Testis (tissue), 3 donors: ENCODE measurements around the gene SIPA1L2. TPM values are rescaled to one million over a fixed set of nuclear protein-coding genes. Genes with fewer than 3 reads are reported as not detected.
A peak's percentile ranks its signal among the peaks of the same experiment; 100 is the strongest.

Experiments used
- DNase-seq: peaks from one replicate; pipeline ENCODE4 v3.0.0-alpha.2; 2019
- H3K27ac ChIP-seq, 2 donors: fragments of 200-600 bp; sonication (generic); one replicate each; pipeline ENCODE4 v1.5.1; 2019
- H3K27me3 ChIP-seq: fragments of 200-600 bp; sonication (generic); one replicate; pipeline ENCODE4 v1.5.1; 2019
- H3K36me3 ChIP-seq: fragments of 200-600 bp; sonication (generic); one replicate; pipeline ENCODE4 v1.5.1; 2017; ENCODE audit warnings: low read depth; ENCODE audit errors: missing control alignments
- H3K4me1 ChIP-seq: fragments of 200-600 bp; sonication (generic); one replicate; pipeline ENCODE4 v1.5.1; 2019
- H3K4me3 ChIP-seq, 2 donors: fragments of 200-600 bp; sonication (generic); one replicate each; pipeline ENCODE4 v1.5.1; 2017 to 2019
- H3K9me3 ChIP-seq: fragments of 200-600 bp; sonication (generic); one replicate; pipeline ENCODE4 v1.5.1; 2017
- CTCF ChIP-seq, 3 experiments: fragments of 450-650 bp in 2 of 3; fragments of 200-600 bp in 1 of 3; sonication (generic) in 1 of 3; IDR thresholded peaks; one replicate each; pipeline ENCODE4 v1.5.1; 2016 to 2019; ENCODE audit warnings: antibody characterized with exemption in 3 of 3, mild to moderate bottlenecking in 2 of 3, moderate library complexity in 1 of 3
- POLR2A ChIP-seq: fragments of 450-650 bp; IDR thresholded peaks from one replicate; pipeline ENCODE4 v1.6.1; 2017; ENCODE audit warnings: antibody characterized with exemption, mild to moderate bottlenecking, moderate library complexity
- WGBS, 2 donors: methylation state at CpG; one replicate each; pipeline ENCODE4 v1.1.5; 2018; 5-methylcytosine and 5-hydroxymethylcytosine counted together
- intact Hi-C: fragments of 100-400 bp; cut with DNase I; formaldehyde crosslinking; loops from one replicate; pipeline ENCODE4 v1.15.1; 2023; ENCODE audit warnings: low total_unique reads
- polyA plus RNA-seq: library from polyadenylated mRNA; stranded (reverse); fragments of 350-450 nt; fragmentation: Illumina TruSeq; extraction: RNeasy Lipid Tissue Mini Kit (QIAGEN cat#74804); gene quantifications from one replicate; pipeline ENCODE4 v1.2.3, GENCODE V29; 2014; ENCODE audit warnings: low read depth, low replicate concordance; ENCODE audit not compliant: insufficient read depth
- total RNA-seq, 2 donors: library from RNA; depleted of rRNA; stranded (reverse); fragments of >200 nt; gene quantifications; one replicate each; pipeline ENCODE4 v1.2.3, GENCODE V29; 2016

The SIPA1L2 gene
- total and polyA plus RNA-seq, 3 donors from 2014 or later, result 19.5 to 43.4 (median 36.1) TPM

GRCh38 chr1:232636799-232637198 is 6.9 kb upstream of the SIPA1L2 start:
- Histone ChIP-seq H3K27ac (no peak overlapping the region), H3K36me3 (no peaks in the 10 kb centered on the region), H3K9me3 (no peaks in the 10 kb centered on the region), H3K4me3 (no peak overlapping the region), H3K4me1 (no peaks in the 10 kb centered on the region), H3K27me3 (no peaks in the 10 kb centered on the region)
- no peak for TF ChIP-seq CTCF (IDR thresholded peaks at IDR 0.05)
- intact Hi-C loops, result loop anchor here (10.0 kb wide), 1 partner anchor 608 kb away; no protein-coding TSS in a partner anchor
- WGBS, 2 donors, result 86 to 94% methylated on average over 2 of the region's 2 CpGs
- no peak for DNase-seq

GRCh38 chr1:232635778-232636356 is 5.9 kb upstream of the SIPA1L2 start:
- whole genome bisulfite sequencing, 2 donors, result 12 to 31% methylated on average over 3 of the region's 3 CpGs
- no peak for DNase-seq

GRCh38 chr1:232635279-232635678 is 5.3 kb upstream of the SIPA1L2 start:
- no peak for DNase-seq
- Histone ChIP-seq H3K4me3 (no peak overlapping the region), H3K27me3 (no peaks in the 10 kb centered on the region), H3K27ac (no peak overlapping the region), H3K9me3 (no peaks in the 10 kb centered on the region), H3K4me1 (peaks cover 4% of the 10 kb centered on the region), H3K36me3 (no peaks in the 10 kb centered on the region)
- intact Hi-C loops, result loop anchor here (10.0 kb wide), 1 partner anchor 610 kb away; no protein-coding TSS in a partner anchor
- TF ChIP-seq POLR2A, result no peak
- TF ChIP-seq CTCF (IDR thresholded peaks at IDR 0.05), result no peak

More at GRCh38 chr1:232635778-232636356, 5.9 kb upstream of the SIPA1L2 start:
- H3K4me1 ChIP-seq, result peaks cover under 1% of the 10 kb centered on the region
- no peaks in the 10 kb centered on the region for H3K36me3 ChIP-seq
- H3K27ac ChIP-seq, result no peak overlapping the region
- intact Hi-C loops, result loop anchor here (10.0 kb wide), 1 partner anchor 609 kb away; no protein-coding TSS in a partner anchor
- TF ChIP-seq POLR2A, result no peak
- peak; percentile 64 to 80 (median 68) for TF ChIP-seq CTCF (IDR thresholded peaks at IDR 0.05)
- no peaks in the 10 kb centered on the region for H3K27me3 ChIP-seq
- no peaks in the 10 kb centered on the region for H3K9me3 ChIP-seq
- H3K4me3 ChIP-seq, result no peak overlapping the region

DNA sequence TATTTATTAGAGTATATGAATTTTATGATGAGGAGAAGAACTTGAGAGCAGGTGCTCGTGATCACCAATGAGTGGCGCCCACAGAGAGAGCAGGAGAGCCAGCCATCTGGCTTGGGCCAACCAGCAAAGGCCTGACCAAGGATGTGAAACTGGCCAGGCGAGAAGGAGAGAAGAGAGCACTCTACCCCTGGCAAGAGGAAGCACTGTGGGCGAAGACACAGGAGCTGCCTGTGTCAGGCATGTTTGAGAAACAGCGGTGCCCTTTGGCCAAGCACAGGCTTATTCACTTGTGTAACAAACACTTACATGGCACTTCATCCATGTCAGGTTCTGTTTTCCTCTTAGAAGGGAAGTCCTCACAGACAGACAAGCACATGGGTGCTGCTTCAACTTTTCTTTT is 4.2 kb upstream of the SIPA1L2 start:
- Histone ChIP-seq H3K4me3 (no peak overlapping the region), H3K27ac (no peak overlapping the region), H3K9me3 (no peaks in the 10 kb centered on the region), H3K4me1 (peaks cover 4% of the 10 kb centered on the region), H3K27me3 (no peaks in the 10 kb centered on the region), H3K36me3 (no peaks in the 10 kb centered on the region)
- intact Hi-C loops, result loop anchor here (10.0 kb wide), 1 partner anchor 611 kb away; no protein-coding TSS in a partner anchor
- DNase-seq, result peak; percentile 18
- TF ChIP-seq POLR2A, result no peak
- WGBS, 2 donors, result 82 to 96% methylated on average over 5 of the region's 5 CpGs

- DNase-seq, result no peak
- peak overlapping the region; percentile 83 to 88 for H3K27ac ChIP-seq
- H3K4me1 ChIP-seq, result peaks cover 4% of the 10 kb centered on the region
- H3K27me3 ChIP-seq, result no peaks in the 10 kb centered on the region
- peak overlapping the region; percentile 75 to 80 for H3K4me3 ChIP-seq
- WGBS, 2 donors, result 4 to 8% methylated on average over 8 of the region's 8 CpGs
- intact Hi-C loops, result loop anchor here (10.0 kb wide), 1 partner anchor 614 kb away; no protein-coding TSS in a partner anchor
- no peaks in the 10 kb centered on the region for H3K36me3 ChIP-seq
- no peaks in the 10 kb centered on the region for H3K9me3 ChIP-seq
- TF ChIP-seq POLR2A (no peak), CTCF (IDR thresholded peaks at IDR 0.05) (peak in 1 of 3 experiments; percentile 4)
These were observed 912 bp upstream of the SIPA1L2 start for GRCh38 chr1:232630894-232631195.
